H9 (cell line): ENCODE measurements around the gene MORN1. TPM values are rescaled to one million over a fixed set of nuclear protein-coding genes. Genes with fewer than 3 reads are reported as not detected.

ENCODE experiments used
- DNase-seq: peaks from one replicate; pipeline ENCODE4 v3.0.0-alpha.2; 2017
- H2AFZ ChIP-seq: one replicate; pipeline ENCODE4 v1.6.1; 2013; ENCODE audit warnings: mild to moderate bottlenecking, low read length, control low read depth, moderate library complexity
- H2AK5ac ChIP-seq: 2 replicates; pipeline ENCODE4 v1.6.1; 2013; ENCODE audit warnings: low read length, control low read depth, mixed read lengths; ENCODE audit not compliant: insufficient read length
- H2BK120ac ChIP-seq: one replicate; pipeline ENCODE4 v1.6.1; 2013; ENCODE audit warnings: low read depth, mild to moderate bottlenecking, low read length, control low read depth, inconsistent platforms; ENCODE audit not compliant: poor library complexity, severe bottlenecking
- H2BK12ac ChIP-seq: 2 replicates; pipeline ENCODE4 v1.6.1; 2013; ENCODE audit warnings: low read length, control low read depth, mixed read lengths, low read depth; ENCODE audit not compliant: insufficient read length
- H2BK15ac ChIP-seq: 2 replicates; pipeline ENCODE4 v1.6.1; 2013; ENCODE audit warnings: low read depth, low read length, control low read depth
- H2BK20ac ChIP-seq: one replicate; pipeline ENCODE4 v1.6.1; 2013; ENCODE audit warnings: low read depth, mild to moderate bottlenecking, low read length, control low read depth, inconsistent platforms; ENCODE audit not compliant: poor library complexity, severe bottlenecking
- H2BK5ac ChIP-seq: 2 replicates; pipeline ENCODE4 v1.6.1; 2013; ENCODE audit warnings: low read length, control low read depth, mixed read lengths; ENCODE audit not compliant: insufficient read length
- H3K14ac ChIP-seq: 2 replicates; pipeline ENCODE4 v1.6.1; 2013; ENCODE audit warnings: low read length, control low read depth; ENCODE audit not compliant: insufficient read depth
- H3K18ac ChIP-seq: 2 replicates; pipeline ENCODE4 v1.6.1; 2013; ENCODE audit warnings: low read depth, mild to moderate bottlenecking, mixed read lengths, low read length, control low read depth; ENCODE audit not compliant: insufficient read length
- H3K23ac ChIP-seq: 2 replicates; pipeline ENCODE4 v1.6.1; 2013; ENCODE audit warnings: low read length, control low read depth, mixed read lengths, low read depth; ENCODE audit not compliant: insufficient read length
- H3K23me2 ChIP-seq: 2 replicates; pipeline ENCODE4 v1.6.1; 2013; ENCODE audit warnings: low read depth, mild to moderate bottlenecking, mixed read lengths, low read length, control low read depth; ENCODE audit not compliant: insufficient read length, poor library complexity, severe bottlenecking
- H3K27ac ChIP-seq: 2 replicates; pipeline ENCODE4 v1.5.1; 2013; ENCODE audit warnings: low read length, control low read depth, mixed read lengths, low read depth; ENCODE audit not compliant: insufficient read length
- H3K27me3 ChIP-seq: 2 replicates; pipeline ENCODE4 v1.6.1; 2013; ENCODE audit warnings: low read length, control low read depth, inconsistent platforms; ENCODE audit not compliant: insufficient read depth
- H3K4ac ChIP-seq: 2 replicates; pipeline ENCODE4 v1.6.1; 2013; ENCODE audit warnings: low read depth, mild to moderate bottlenecking, control low read depth, inconsistent platforms, low read length, moderate library complexity
- H3K4me1 ChIP-seq: 2 replicates; pipeline ENCODE4 v1.6.1; 2013; ENCODE audit warnings: low read length, control low read depth, inconsistent platforms; ENCODE audit not compliant: insufficient read depth
- H3K4me2 ChIP-seq: 2 replicates; pipeline ENCODE4 v1.6.1; 2013; ENCODE audit warnings: low read length, control low read depth, mixed read lengths; ENCODE audit not compliant: insufficient read length, insufficient read depth
- H3K56ac ChIP-seq: 2 replicates; pipeline ENCODE4 v1.6.1; 2013; ENCODE audit warnings: low read depth, mild to moderate bottlenecking, mixed read lengths, low read length, control low read depth; ENCODE audit not compliant: insufficient read length
- H3K79me1 ChIP-seq: 2 replicates; pipeline ENCODE4 v1.6.1; 2013; ENCODE audit warnings: low read depth, mild to moderate bottlenecking, moderate library complexity, low read length, control low read depth, inconsistent platforms; ENCODE audit not compliant: insufficient read depth, poor library complexity, severe bottlenecking
- H3K79me2 ChIP-seq: 2 replicates; pipeline ENCODE4 v1.6.1; 2013; ENCODE audit warnings: low read length, control low read depth, inconsistent platforms; ENCODE audit not compliant: insufficient read depth
- H3K9ac ChIP-seq: 2 replicates; pipeline ENCODE4 v1.6.1; 2013; ENCODE audit warnings: low read length, control low read depth, mixed read lengths; ENCODE audit not compliant: insufficient read length; ENCODE audit errors: extremely low read depth
- H3K9me3 ChIP-seq: one replicate; pipeline ENCODE4 v1.6.1; 2013; ENCODE audit warnings: low read depth, low read length, inconsistent platforms; ENCODE audit not compliant: control insufficient read depth
- H3T11ph ChIP-seq: one replicate; pipeline ENCODE4 v1.6.1; 2013; ENCODE audit warnings: mild to moderate bottlenecking, low read length, control low read depth, inconsistent platforms
- H4K20me1 ChIP-seq: one replicate; pipeline ENCODE4 v1.6.1; 2013; ENCODE audit not compliant: control insufficient read depth, insufficient read length, insufficient read depth
- H4K5ac ChIP-seq: 2 replicates; pipeline ENCODE4 v1.6.1; 2013; ENCODE audit warnings: low read depth, mild to moderate bottlenecking, mixed read lengths, low read length, control low read depth; ENCODE audit not compliant: insufficient read length
- H4K8ac ChIP-seq: replicated peaks from 2 replicates; pipeline ENCODE4 v1.6.1; 2013; ENCODE audit warnings: low read length, control low read depth, mixed read lengths, low read depth; ENCODE audit not compliant: insufficient read length
- H4K91ac ChIP-seq: 2 replicates; pipeline ENCODE4 v1.6.1; 2013; ENCODE audit warnings: low read depth, mild to moderate bottlenecking, moderate library complexity, mixed read lengths, low read length, control low read depth; ENCODE audit not compliant: insufficient read length
- H3K27ac Mint-ChIP-seq, 3 experiments: 2 replicates in 2 of 3; 3 replicates in 1 of 3; pipeline ENCODE4 v1.8.0; 2020 to 2021; ENCODE audit warnings: mixed read lengths in 3 of 3, mild to moderate bottlenecking in 1 of 3, moderate library complexity in 1 of 3
- H3K27me3 Mint-ChIP-seq: 2 replicates; pipeline ENCODE4 v1.8.0; 2021; ENCODE audit warnings: low read depth, mild to moderate bottlenecking, moderate library complexity, mixed read lengths
- H3K36me3 Mint-ChIP-seq, 3 experiments: 2 replicates in 2 of 3; 3 replicates in 1 of 3; pipeline ENCODE4 v1.8.0; 2020 to 2021; ENCODE audit warnings: low read depth in 3 of 3, mixed read lengths in 3 of 3; ENCODE audit not compliant: insufficient read depth in 1 of 3
- H3K4me1 Mint-ChIP-seq, 2 experiments: 2 replicates each; pipeline ENCODE4 v1.8.0; 2020; ENCODE audit warnings: mixed read lengths in 2 of 2
- H3K4me3 Mint-ChIP-seq, 2 experiments: 2 replicates in 1 of 2; 3 replicates in 1 of 2; pipeline ENCODE4 v1.8.0; 2020 to 2021; ENCODE audit warnings: mild to moderate bottlenecking in 2 of 2, mixed read lengths in 2 of 2, moderate library complexity in 1 of 2
- H3K9me3 Mint-ChIP-seq, 2 experiments: 2 replicates in 1 of 2; 3 replicates in 1 of 2; pipeline ENCODE4 v1.8.0; 2020; ENCODE audit warnings: mild to moderate bottlenecking in 2 of 2, mixed read lengths in 2 of 2, moderate library complexity in 1 of 2
- WGBS: extraction: QIAGEN DNeasy Blood & Tissue Kit; methylation state at CpG from one replicate; pipeline ENCODE4 v1.1.7; 2013; ENCODE audit warnings: missing lambda C conversion rate, low lambda C conversion rate, mixed read lengths; ENCODE audit not compliant: insufficient read length; ENCODE audit errors: extremely low coverage; 5-methylcytosine and 5-hydroxymethylcytosine counted together
- total RNA-seq: library from RNA; stranded (reverse); gene quantifications from 2 replicates; pipeline ENCODE4 v1.2.1, GENCODE V29; 2021
- TF ChIP-seq, protein P1 (sequence below): fragments of 200-600 bp; sonication (generic); conservative IDR thresholded peaks from 3 replicates; pipeline ENCODE4 v1.8.0; 2021; ENCODE audit warnings: antibody characterized with exemption, mild to moderate bottlenecking

The MORN1 gene
- total RNA-seq, 1 experiment from 2014 or later: 12.7 TPM

DNA sequence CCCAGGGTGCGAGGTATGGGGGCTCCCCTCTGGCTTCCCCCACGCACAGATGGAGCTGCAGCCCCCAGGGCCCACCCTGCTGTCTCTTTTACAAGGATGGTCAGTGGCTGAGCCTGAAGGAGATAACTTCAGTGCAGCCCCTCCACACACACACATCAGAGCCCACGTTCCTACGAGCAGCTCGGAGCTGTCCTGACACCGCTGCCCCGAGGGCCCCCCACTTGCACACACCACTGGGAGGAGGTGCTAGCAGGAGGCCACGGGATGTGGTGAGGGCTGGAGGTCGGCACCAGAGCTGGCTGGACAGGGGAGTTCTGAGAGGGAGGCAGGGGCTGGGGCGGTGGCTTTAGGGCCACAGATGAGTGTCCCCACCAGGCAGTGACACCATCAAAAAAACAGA lies 53.9 kb downstream of the MORN1 start:
- no CpG with 5 or more reads among the region's 10 CpGs for WGBS
- Histone ChIP-seq H3K4me1 (no peaks in the 10 kb centered on the region), H4K20me1 (no peaks in the 10 kb centered on the region), H3K4me2 (no peak overlapping the region), H2BK12ac (no peak overlapping the region), H3K23me2 (no peaks in the 10 kb centered on the region), H3K79me2 (no peaks in the 10 kb centered on the region), H3K27ac (no peak overlapping the region), H3K27me3 (no peaks in the 10 kb centered on the region), H3K18ac (no peak overlapping the region), H4K5ac (no peak overlapping the region), H3K9ac (no peak overlapping the region), H3K14ac (no peak overlapping the region), H4K91ac (no peak overlapping the region), H2BK5ac (no peak overlapping the region), H3K79me1 (no peaks in the 10 kb centered on the region), H2BK120ac (no peak overlapping the region), H3K9me3 (no peaks in the 10 kb centered on the region), H2AFZ (no peak overlapping the region), H4K8ac (no peak overlapping the region), H3T11ph (no peak overlapping the region), H3K56ac (no peak overlapping the region), H3K4ac (no peak overlapping the region), H2BK20ac (no peak overlapping the region), H2BK15ac (no peak overlapping the region), H3K23ac (no peak overlapping the region), H2AK5ac (no peak overlapping the region)
- Mint-ChIP-seq H3K27ac (no peak overlapping the region), H3K4me3 (no peak overlapping the region), H3K9me3 (0 out of 5 replicates have a peak, but pooled peaks cover under 1% of the 10 kb centered on the region in 2 experiments), H3K4me1 (peaks cover 0 to 10% of the 10 kb centered on the region in 2 experiments; a peak in 2 of 4 replicates), H3K36me3 (no peaks in the 10 kb centered on the region), H3K27me3 (no peaks in the 10 kb centered on the region)
- DNase-seq: no peak
- TF ChIP-seq, protein P1, sequence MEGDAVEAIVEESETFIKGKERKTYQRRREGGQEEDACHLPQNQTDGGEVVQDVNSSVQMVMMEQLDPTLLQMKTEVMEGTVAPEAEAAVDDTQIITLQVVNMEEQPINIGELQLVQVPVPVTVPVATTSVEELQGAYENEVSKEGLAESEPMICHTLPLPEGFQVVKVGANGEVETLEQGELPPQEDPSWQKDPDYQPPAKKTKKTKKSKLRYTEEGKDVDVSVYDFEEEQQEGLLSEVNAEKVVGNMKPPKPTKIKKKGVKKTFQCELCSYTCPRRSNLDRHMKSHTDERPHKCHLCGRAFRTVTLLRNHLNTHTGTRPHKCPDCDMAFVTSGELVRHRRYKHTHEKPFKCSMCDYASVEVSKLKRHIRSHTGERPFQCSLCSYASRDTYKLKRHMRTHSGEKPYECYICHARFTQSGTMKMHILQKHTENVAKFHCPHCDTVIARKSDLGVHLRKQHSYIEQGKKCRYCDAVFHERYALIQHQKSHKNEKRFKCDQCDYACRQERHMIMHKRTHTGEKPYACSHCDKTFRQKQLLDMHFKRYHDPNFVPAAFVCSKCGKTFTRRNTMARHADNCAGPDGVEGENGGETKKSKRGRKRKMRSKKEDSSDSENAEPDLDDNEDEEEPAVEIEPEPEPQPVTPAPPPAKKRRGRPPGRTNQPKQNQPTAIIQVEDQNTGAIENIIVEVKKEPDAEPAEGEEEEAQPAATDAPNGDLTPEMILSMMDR: no peak
